Activated T-cell treated with anti-CD3 and anti-CD28 coated beads, Interleukin-2, amount 50 U/mL, for 4 hours (primary cell): ENCODE data around the gene KCNIP4. TPM values are rescaled to one million over a fixed set of nuclear protein-coding genes. Genes with fewer than 3 reads are reported as not detected.

Source experiments
- ATAC-seq, 2 donors: fragments of 200-7000 bp; cut with Tn5 transposase; one replicate each; pipeline ENCODE4 v1.10.0; 2021
- DNase-seq: peaks from one replicate; pipeline ENCODE4 v3.0.0-alpha.2; 2020
- H3K27me3 Mint-ChIP-seq: one replicate; pipeline ENCODE4 v1.8.0; 2021; ENCODE audit warnings: low read depth, mixed read lengths
- H3K36me3 Mint-ChIP-seq: one replicate; pipeline ENCODE4 v1.8.0; 2022; ENCODE audit warnings: mixed read lengths; ENCODE audit not compliant: insufficient read depth
- H3K4me1 Mint-ChIP-seq: one replicate; pipeline ENCODE4 v1.8.0; 2021; ENCODE audit warnings: low read depth, mixed read lengths
- H3K4me3 Mint-ChIP-seq: one replicate; pipeline ENCODE4 v1.8.0; 2021; ENCODE audit warnings: mild to moderate bottlenecking, moderate library complexity, mixed read lengths
- H3K9me3 Mint-ChIP-seq: one replicate; pipeline ENCODE4 v1.8.0; 2021; ENCODE audit warnings: mixed read lengths
- total RNA-seq, 3 donors: library from RNA; stranded (reverse); gene quantifications; one replicate each; pipeline ENCODE4 v1.2.1, GENCODE V29; 2021

KCNIP4 gene
- total RNA-seq, 3 donors from 2014 or later: not detected

GRCh38 chr4:21849077-21849476 is 99.5 kb downstream of the KCNIP4 start:
- Mint-ChIP-seq H3K36me3 (no peaks in the 10 kb centered on the region), H3K9me3 (no peaks in the 10 kb centered on the region), H3K4me1 (no peaks in the 10 kb centered on the region), H3K27me3 (no peaks in the 10 kb centered on the region), H3K4me3 (no peak overlapping the region)
- ATAC-seq (no peak), DNase-seq (no peak)

GRCh38 chr4:21848021-21848420 is 100.6 kb downstream of the KCNIP4 start:
- ATAC-seq (no peak), DNase-seq (no peak)
- Mint-ChIP-seq H3K4me3 (no peak overlapping the region), H3K27me3 (no peaks in the 10 kb centered on the region), H3K9me3 (no peaks in the 10 kb centered on the region), H3K4me1 (no peaks in the 10 kb centered on the region), H3K36me3 (no peaks in the 10 kb centered on the region)

- no peaks in the 10 kb centered on the region for H3K27me3 Mint-ChIP-seq
- H3K4me3 Mint-ChIP-seq: no peak overlapping the region
- no peaks in the 10 kb centered on the region for H3K4me1 Mint-ChIP-seq
- H3K9me3 Mint-ChIP-seq: no peaks in the 10 kb centered on the region
- H3K36me3 Mint-ChIP-seq: no peaks in the 10 kb centered on the region
- DNase-seq (no peak), ATAC-seq (no peak)
Observed at GRCh38 chr4:21845663-21846062, 102.9 kb downstream of the KCNIP4 start.

GRCh38 chr4:21835712-21836111 is 112.9 kb downstream of the KCNIP4 start:
- ATAC-seq (no peak), DNase-seq (no peak)
- no peaks in the 10 kb centered on the region for H3K36me3 Mint-ChIP-seq
- peaks cover 13% of the 10 kb centered on the region for H3K9me3 Mint-ChIP-seq
- no peaks in the 10 kb centered on the region for H3K4me1 Mint-ChIP-seq
- H3K27me3 Mint-ChIP-seq: no peaks in the 10 kb centered on the region
- no peak overlapping the region for H3K4me3 Mint-ChIP-seq

GRCh38 chr4:21830272-21830671 is 118.3 kb downstream of the KCNIP4 start:
- no peaks in the 10 kb centered on the region for H3K27me3 Mint-ChIP-seq
- H3K4me3 Mint-ChIP-seq: no peak overlapping the region
- DNase-seq (no peak), ATAC-seq (no peak)
- H3K4me1 Mint-ChIP-seq: no peaks in the 10 kb centered on the region
- peaks cover 16% of the 10 kb centered on the region for H3K9me3 Mint-ChIP-seq
- H3K36me3 Mint-ChIP-seq: no peaks in the 10 kb centered on the region

- ATAC-seq (no peak), DNase-seq (no peak)
- Mint-ChIP-seq H3K36me3 (no peaks in the 10 kb centered on the region), H3K4me3 (no peak overlapping the region), H3K9me3 (peaks cover 16% of the 10 kb centered on the region), H3K4me1 (no peaks in the 10 kb centered on the region), H3K27me3 (peaks cover 2% of the 10 kb centered on the region)
Observed at GRCh38 chr4:21827575-21827974, 121.0 kb downstream of the KCNIP4 start.

GRCh38 chr4:21826071-21826470 is 122.5 kb downstream of the KCNIP4 start:
- DNase-seq (no peak), ATAC-seq (no peak)
- Mint-ChIP-seq H3K4me3 (no peak overlapping the region), H3K4me1 (no peaks in the 10 kb centered on the region), H3K9me3 (peaks cover 5% of the 10 kb centered on the region), H3K27me3 (peaks cover 2% of the 10 kb centered on the region), H3K36me3 (no peaks in the 10 kb centered on the region)

GRCh38 chr4:21819086-21819485 is 129.5 kb downstream of the KCNIP4 start:
- ATAC-seq (no peak), DNase-seq (no peak)
- Mint-ChIP-seq H3K27me3 (peaks cover 2% of the 10 kb centered on the region), H3K9me3 (peaks cover 22% of the 10 kb centered on the region), H3K36me3 (no peaks in the 10 kb centered on the region), H3K4me3 (no peak overlapping the region), H3K4me1 (no peaks in the 10 kb centered on the region)

- Mint-ChIP-seq H3K4me1 (no peaks in the 10 kb centered on the region), H3K9me3 (peaks cover 25% of the 10 kb centered on the region), H3K4me3 (no peak overlapping the region), H3K27me3 (no peaks in the 10 kb centered on the region), H3K36me3 (no peaks in the 10 kb centered on the region)
- DNase-seq (no peak), ATAC-seq (no peak)
Observed at GRCh38 chr4:21815651-21816377, 132.8 kb downstream of the KCNIP4 start.

- Mint-ChIP-seq H3K4me1 (no peaks in the 10 kb centered on the region), H3K4me3 (no peak overlapping the region), H3K9me3 (peaks cover 9% of the 10 kb centered on the region), H3K36me3 (no peaks in the 10 kb centered on the region), H3K27me3 (no peaks in the 10 kb centered on the region)
- DNase-seq: no peak
- no peak for ATAC-seq
Observed at GRCh38 chr4:21811565-21811964, 137.0 kb downstream of the KCNIP4 start.

- ATAC-seq (no peak), DNase-seq (no peak)
- no peak overlapping the region for H3K4me3 Mint-ChIP-seq
- no peaks in the 10 kb centered on the region for H3K9me3 Mint-ChIP-seq
- H3K36me3 Mint-ChIP-seq: no peaks in the 10 kb centered on the region
- H3K27me3 Mint-ChIP-seq: no peaks in the 10 kb centered on the region
- H3K4me1 Mint-ChIP-seq: no peaks in the 10 kb centered on the region
Observed at GRCh38 chr4:21806991-21807390, 141.6 kb downstream of the KCNIP4 start.

GRCh38 chr4:21802406-21802805 is 146.2 kb downstream of the KCNIP4 start:
- no peak for DNase-seq
- no peaks in the 10 kb centered on the region for H3K4me1 Mint-ChIP-seq
- no peaks in the 10 kb centered on the region for H3K27me3 Mint-ChIP-seq
- ATAC-seq: no peak
- H3K36me3 Mint-ChIP-seq: no peaks in the 10 kb centered on the region
- no peaks in the 10 kb centered on the region for H3K9me3 Mint-ChIP-seq
- no peak overlapping the region for H3K4me3 Mint-ChIP-seq

GRCh38 chr4:21801661-21802385 is 146.7 kb downstream of the KCNIP4 start:
- no peak for ATAC-seq
- DNase-seq: no peak
- Mint-ChIP-seq H3K27me3 (no peaks in the 10 kb centered on the region), H3K4me1 (no peaks in the 10 kb centered on the region), H3K4me3 (no peak overlapping the region), H3K36me3 (no peaks in the 10 kb centered on the region), H3K9me3 (no peaks in the 10 kb centered on the region)

- no peaks in the 10 kb centered on the region for H3K27me3 Mint-ChIP-seq
- no peaks in the 10 kb centered on the region for H3K4me1 Mint-ChIP-seq
- DNase-seq (no peak), ATAC-seq (peak in 1 of 2 donors; percentile 55)
- H3K4me3 Mint-ChIP-seq: no peak overlapping the region
- H3K9me3 Mint-ChIP-seq: no peaks in the 10 kb centered on the region
- no peaks in the 10 kb centered on the region for H3K36me3 Mint-ChIP-seq
Observed at GRCh38 chr4:21795091-21795490, 153.5 kb downstream of the KCNIP4 start.

GRCh38 chr4:21792736-21793135 is 155.8 kb downstream of the KCNIP4 start:
- Mint-ChIP-seq H3K4me3 (no peak overlapping the region), H3K36me3 (no peaks in the 10 kb centered on the region), H3K27me3 (no peaks in the 10 kb centered on the region), H3K9me3 (no peaks in the 10 kb centered on the region), H3K4me1 (no peaks in the 10 kb centered on the region)
- DNase-seq (no peak), ATAC-seq (no peak)
